SIG-M5 (cell line): ENCODE results near the gene GOLGA8J.
"Not testable (repeated sequence)": the region's sequence is repeated elsewhere in the genome, so short reads cannot be mapped to it uniquely, and the experiment has no call there.

Experiments used
- DNase-seq: peaks from one replicate; lab custom pipeline; 2025; lab: John Stamatoyannopoulos, UW

GOLGA8J gene

GRCh38 chr15:30080816-30081215, 1.9 kb upstream of the GOLGA8J start:
- not testable (repeated sequence) for DNase-seq

- DNase-seq: not testable (repeated sequence)
These were observed 15.1 kb downstream of the GOLGA8J start for GRCh38 chr15:30097827-30098226.

GRCh38 chr15:30102890-30103289, 20.1 kb downstream of the GOLGA8J start:
- DNase-seq: not testable (repeated sequence)

GRCh38 chr15:30103941-30104507, 21.3 kb downstream of the GOLGA8J start:
- not testable (repeated sequence) for DNase-seq

GRCh38 chr15:30110591-30110990, 27.8 kb downstream of the GOLGA8J start:
- DNase-seq: not testable (repeated sequence)

- DNase-seq: not testable (repeated sequence)
These were observed 47.3 kb downstream of the GOLGA8J start for GRCh38 chr15:30130066-30130465.

GRCh38 chr15:30134751-30135150, 52.0 kb downstream of the GOLGA8J start, which contains the start of gene GOLGA8T:
Gene GOLGA8T (plus strand): TSS chr15:30135051. CDS start chr15:30135149, 98 bp downstream.
- DNase-seq: not testable (repeated sequence)
